CD4-positive, CD25-positive, alpha-beta regulatory T cell (primary cell): ENCODE measurements around the gene OPRL1. TPM values are rescaled to one million over a fixed set of nuclear protein-coding genes. Genes with fewer than 3 reads are reported as not detected.

Source experiments
- ATAC-seq, 2 donors: fragments of 150-1000 bp; cut with Tn5 transposase; one replicate each; pipeline ENCODE4 v1.10.0; 2021; ENCODE audit warnings: low read depth in 2 of 2, moderate number of reproducible peaks in 2 of 2, moderate library complexity in 1 of 2
- DNase-seq, 3 donors: peaks; one replicate each; pipeline versions ENCODE4 v3.0.0 to v3.0.0-alpha.2; 2012 to 2022; ENCODE audit warnings: mixed read lengths in 1 of 3
- H3K27ac ChIP-seq: one replicate; pipeline ENCODE4 v1.7.0; 2013; ENCODE audit warnings: mild to moderate bottlenecking, low read length; ENCODE audit not compliant: insufficient read depth, poor library complexity, severe bottlenecking
- H3K27me3 ChIP-seq: one replicate; pipeline ENCODE4 v1.7.0; 2013; ENCODE audit warnings: low read length; ENCODE audit not compliant: control insufficient read depth, insufficient read depth
- H3K36me3 ChIP-seq: one replicate; pipeline ENCODE4 v1.7.0; 2013; ENCODE audit warnings: mild to moderate bottlenecking, low read length, moderate library complexity; ENCODE audit not compliant: control insufficient read depth, insufficient read depth
- H3K4me1 ChIP-seq: 2 replicates; pipeline ENCODE4 v1.7.0; 2013; ENCODE audit warnings: mild to moderate bottlenecking, low read length; ENCODE audit not compliant: insufficient read depth, control insufficient read depth, poor library complexity, severe bottlenecking
- H3K4me3 ChIP-seq: one replicate; pipeline ENCODE4 v1.7.0; 2013; ENCODE audit warnings: low read depth, mild to moderate bottlenecking, low read length, moderate library complexity
- H3K9me3 ChIP-seq, 2 experiments: 1 replicate in 1 of 2; 2 replicates in 1 of 2; pipeline ENCODE4 v1.7.0; 2013; ENCODE audit warnings: low read length in 2 of 2, mild to moderate bottlenecking in 1 of 2, moderate library complexity in 1 of 2; ENCODE audit not compliant: control insufficient read depth in 2 of 2
- H3K27ac Mint-ChIP-seq, 3 donors: one replicate each; pipeline ENCODE4 v1.8.0; 2020 to 2022; ENCODE audit warnings: mild to moderate bottlenecking in 3 of 3, mixed read lengths in 3 of 3, moderate library complexity in 2 of 3
- H3K27me3 Mint-ChIP-seq: one replicate; pipeline ENCODE4 v1.8.0; 2022; ENCODE audit warnings: mild to moderate bottlenecking, mixed read lengths
- H3K36me3 Mint-ChIP-seq: one replicate; pipeline ENCODE4 v1.8.0; 2020; ENCODE audit warnings: mixed read lengths
- H3K4me1 Mint-ChIP-seq, 4 donors: one replicate each; pipeline ENCODE4 v1.8.0; 2020 to 2022; ENCODE audit warnings: mixed read lengths in 4 of 4, mild to moderate bottlenecking in 1 of 4
- H3K4me3 Mint-ChIP-seq, 4 donors: one replicate each; pipeline ENCODE4 v1.8.0; 2020 to 2022; ENCODE audit warnings: mild to moderate bottlenecking in 4 of 4, mixed read lengths in 4 of 4, moderate library complexity in 3 of 4
- H3K9me3 Mint-ChIP-seq, 7 donors: one replicate each; pipeline ENCODE4 v1.8.0; 2020 to 2022; ENCODE audit warnings: mixed read lengths in 7 of 7, mild to moderate bottlenecking in 3 of 7, moderate library complexity in 2 of 7
- polyA plus RNA-seq, 4 donors: library from polyadenylated mRNA; unstranded; fragments of 300-500 nt; fragmentation: Illumina TruSeq; gene quantifications; one replicate each; pipeline ENCODE4 v1.2.3, GENCODE V29; 2021
- total RNA-seq: library from RNA; stranded (reverse); gene quantifications from one replicate; pipeline ENCODE4 v1.2.3, GENCODE V29; 2022

OPRL1 gene
- total and polyA plus RNA-seq, 5 donors from 2014 or later = 0.58 to 1.3 (median 0.60) TPM

GRCh38 chr20:64062596-64063388 lies 17.1 kb upstream of the OPRL1 start, which contains the start of gene TCEA2:
TCEA2 (plus strand) TSS chr20:64063198; CDS start chr20:64063313, 115 bp downstream.
- Histone ChIP-seq H3K4me3 (no peak within 1 kb of the TSS), H3K9me3 (no peaks in the 10 kb centered on the region), H3K27ac (peak within 1 kb of the TSS; percentile 51), H3K4me1 (peaks cover 50% of the 10 kb centered on the region), H3K36me3 (no peaks in the 10 kb centered on the region), H3K27me3 (no peaks in the 10 kb centered on the region)
- H3K27ac Mint-ChIP-seq = peak within 1 kb of the TSS; percentile 65 to 94 (median 88)
- H3K36me3 Mint-ChIP-seq = no peaks in the 10 kb centered on the region
- peaks cover 0 to 50% (median 21%) of the 10 kb centered on the region in 4 donors for H3K4me1 Mint-ChIP-seq
- no peaks in the 10 kb centered on the region for H3K27me3 Mint-ChIP-seq
- no peaks in the 10 kb centered on the region for H3K9me3 Mint-ChIP-seq
- H3K4me3 Mint-ChIP-seq = peak within 1 kb of the TSS; percentile 78 to 89 (median 87)
- ATAC-seq (peak; percentile 97 to 98), DNase-seq (peak; percentile 88 to 96 (median 90))

- Histone ChIP-seq H3K4me3 (no peak overlapping the region), H3K27ac (no peak overlapping the region), H3K4me1 (peaks cover 46% of the 10 kb centered on the region), H3K27me3 (no peaks in the 10 kb centered on the region), H3K36me3 (no peaks in the 10 kb centered on the region), H3K9me3 (no peaks in the 10 kb centered on the region)
- Mint-ChIP-seq H3K36me3 (no peaks in the 10 kb centered on the region), H3K27ac (peak overlapping the region; percentile 65 to 94 (median 88)), H3K4me3 (peak overlapping the region; percentile 78 to 89 (median 87)), H3K9me3 (no peaks in the 10 kb centered on the region), H3K4me1 (peaks cover 0 to 53% (median 17%) of the 10 kb centered on the region in 4 donors), H3K27me3 (no peaks in the 10 kb centered on the region)
- ATAC-seq = no peak
- no peak for DNase-seq
These were observed 16.3 kb upstream of the OPRL1 start for GRCh38 chr20:64063389-64064144.

- H3K4me1 Mint-ChIP-seq = peaks cover 0 to 52% (median 17%) of the 10 kb centered on the region in 4 donors
- Histone ChIP-seq H3K4me1 (peaks cover 47% of the 10 kb centered on the region), H3K4me3 (no peak overlapping the region)
These were observed 15.7 kb upstream of the OPRL1 start for GRCh38 chr20:64064145-64064698.

GRCh38 chr20:64065062-64065973 lies 14.6 kb upstream of the OPRL1 start:
- H3K36me3 Mint-ChIP-seq = no peaks in the 10 kb centered on the region
- no peak overlapping the region for H3K27ac ChIP-seq
- peak overlapping the region; percentile 20 to 78 (median 47) for H3K27ac Mint-ChIP-seq
- ATAC-seq (no peak), DNase-seq (peak in 1 of 3 donors; percentile 39)
- peaks cover 54% of the 10 kb centered on the region for H3K4me1 ChIP-seq
- H3K4me1 Mint-ChIP-seq = peaks cover 0 to 52% (median 17%) of the 10 kb centered on the region in 4 donors
- no peaks in the 10 kb centered on the region for H3K9me3 Mint-ChIP-seq
- H3K9me3 ChIP-seq = no peaks in the 10 kb centered on the region
- peak overlapping the region; percentile 62 to 94 (median 71) for H3K4me3 Mint-ChIP-seq
- H3K27me3 Mint-ChIP-seq = no peaks in the 10 kb centered on the region
- no peaks in the 10 kb centered on the region for H3K27me3 ChIP-seq
- no peak overlapping the region for H3K4me3 ChIP-seq
- H3K36me3 ChIP-seq = no peaks in the 10 kb centered on the region

More at GRCh38 chr20:64064145-64064698, 15.7 kb upstream of the OPRL1 start:
- peak overlapping the region; percentile 78 to 89 (median 87) for H3K4me3 Mint-ChIP-seq
- no peaks in the 10 kb centered on the region for H3K27me3 ChIP-seq
- no peaks in the 10 kb centered on the region for H3K36me3 ChIP-seq
- H3K9me3 Mint-ChIP-seq = no peaks in the 10 kb centered on the region
- ATAC-seq (no peak), DNase-seq (no peak)
- H3K9me3 ChIP-seq = no peaks in the 10 kb centered on the region
- no peak overlapping the region for H3K27ac ChIP-seq
- H3K27ac Mint-ChIP-seq = peak overlapping the region; percentile 65 to 94 (median 88)
- H3K36me3 Mint-ChIP-seq = no peaks in the 10 kb centered on the region
- H3K27me3 Mint-ChIP-seq = no peaks in the 10 kb centered on the region

GRCh38 chr20:64065974-64066343 lies 13.9 kb upstream of the OPRL1 start:
- Mint-ChIP-seq H3K4me1 (peaks cover 0 to 56% (median 17%) of the 10 kb centered on the region in 4 donors), H3K9me3 (no peaks in the 10 kb centered on the region), H3K27ac (peak overlapping the region; percentile 47 to 82 (median 59)), H3K36me3 (no peaks in the 10 kb centered on the region), H3K27me3 (no peaks in the 10 kb centered on the region), H3K4me3 (peak overlapping the region; percentile 55 to 94 (median 71))
- no peak overlapping the region for H3K27ac ChIP-seq
- ATAC-seq (peak; percentile 8 to 27), DNase-seq (peak in 2 of 3 donors; percentile 47 to 84)
- H3K4me1 ChIP-seq = peaks cover 54% of the 10 kb centered on the region
- H3K27me3 ChIP-seq = no peaks in the 10 kb centered on the region
- no peaks in the 10 kb centered on the region for H3K9me3 ChIP-seq
- no peak overlapping the region for H3K4me3 ChIP-seq
- H3K36me3 ChIP-seq = no peaks in the 10 kb centered on the region

- Histone ChIP-seq H3K36me3 (no peaks in the 10 kb centered on the region), H3K9me3 (no peaks in the 10 kb centered on the region), H3K27me3 (no peaks in the 10 kb centered on the region), H3K4me1 (peaks cover 54% of the 10 kb centered on the region), H3K4me3 (no peak overlapping the region), H3K27ac (no peak overlapping the region)
- H3K4me1 Mint-ChIP-seq = peaks cover 0 to 56% (median 17%) of the 10 kb centered on the region in 4 donors
- peak overlapping the region in 1 of 4 donors; percentile 21 for H3K4me3 Mint-ChIP-seq
- no peaks in the 10 kb centered on the region for H3K27me3 Mint-ChIP-seq
- no peaks in the 10 kb centered on the region for H3K9me3 Mint-ChIP-seq
- ATAC-seq (no peak), DNase-seq (no peak)
- H3K27ac Mint-ChIP-seq = no peak overlapping the region
- H3K36me3 Mint-ChIP-seq = no peaks in the 10 kb centered on the region
These were observed 12.8 kb upstream of the OPRL1 start for GRCh38 chr20:64067005-64067632.
